HUES64 (cell line): ENCODE results near the gene HMGN3.
A peak's percentile ranks its signal among the peaks of the same experiment; 100 is the strongest.

Source experiments
- H3K27ac ChIP-seq: 2 replicates; pipeline ENCODE4 v1.7.0; 2013; ENCODE audit warnings: low read depth, low read length, inconsistent platforms
- H3K27me3 ChIP-seq: 2 replicates; pipeline ENCODE4 v1.6.1; 2013; ENCODE audit warnings: mild to moderate bottlenecking, low read length; ENCODE audit not compliant: insufficient read depth
- H3K36me3 ChIP-seq: 2 replicates; pipeline ENCODE4 v1.6.1; 2013; ENCODE audit warnings: mild to moderate bottlenecking, low read length; ENCODE audit not compliant: insufficient read depth
- H3K4me1 ChIP-seq: 2 replicates; pipeline ENCODE4 v1.6.1; 2013; ENCODE audit warnings: mild to moderate bottlenecking, low read length, moderate library complexity; ENCODE audit not compliant: insufficient read depth
- H3K4me3 ChIP-seq: 2 replicates; pipeline ENCODE4 v1.5.1; 2013; ENCODE audit warnings: mild to moderate bottlenecking, low read length, moderate library complexity
- H3K9ac ChIP-seq: 2 replicates; pipeline ENCODE4 v1.6.1; 2013; ENCODE audit warnings: mild to moderate bottlenecking, low read depth, low read length
- H3K9me3 ChIP-seq: 2 replicates; pipeline ENCODE4 v1.6.1; 2013; ENCODE audit warnings: low read depth, low read length; ENCODE audit not compliant: insufficient read depth
- WGBS: fragments of 150-250, 120-280 bp; methylation state at CpG from one replicate; pipeline ENCODE4 v1.1.7; 2013; ENCODE audit warnings: missing lambda C conversion rate; 5-methylcytosine and 5-hydroxymethylcytosine counted together

HMGN3 gene

GRCh38 chr6:79152269-79152737 is 82.2 kb downstream of the HMGN3 start:
- Histone ChIP-seq H3K27ac (peak overlapping the region; percentile 97), H3K9me3 (no peaks in the 10 kb centered on the region), H3K4me1 (peaks cover 53% of the 10 kb centered on the region), H3K4me3 (peak overlapping the region; percentile 22), H3K9ac (peak overlapping the region; percentile 57), H3K27me3 (no peaks in the 10 kb centered on the region), H3K36me3 (no peaks in the 10 kb centered on the region)
- WGBS = 4% methylated on average over 5 of the region's 5 CpGs
